Measurements from ENCODE around the gene ATL2.

GRCh38 chr2:38387887-38388286 is 10.8 kb upstream of the ATL2 start:
- no peak for TF ChIP-seq EZH2 (IDR thresholded peaks at IDR 0.05; ENCODE audit: borderline replicate concordance, low read depth, low read length, poor library complexity, severe bottlenecking)
- TF ChIP-seq CTCF (conservative IDR thresholded peaks at IDR 0.05; ENCODE audit: low read depth, low read length) = no peak

Data from A673 (cell line).